Psoas muscle (tissue), 8 donors: ENCODE results near the gene EFS. TPM values are rescaled to one million over a fixed set of nuclear protein-coding genes. Genes with fewer than 3 reads are reported as not detected.

Source experiments
- ATAC-seq, 4 donors: fragments of 200-7000 bp; cut with Tn5 transposase; one replicate each; pipeline ENCODE4 v1.9.1; 2020; ENCODE audit warnings: moderate library complexity in 3 of 4, mild to moderate bottlenecking in 2 of 4
- DNase-seq, 2 donors: peaks; one replicate each; pipeline ENCODE4 v3.0.0-alpha.2; 2020
- H3K27ac ChIP-seq: fragments of 200-600 bp; one replicate; pipeline ENCODE4 v1.8.0; 2022
- H3K27me3 ChIP-seq, 3 donors: fragments of 200-600 bp in 1 of 3; one replicate each; pipeline versions ENCODE4 v1.6.1 to v1.8.0; 2013 to 2022; ENCODE audit warnings: low read length in 2 of 3, mild to moderate bottlenecking in 2 of 3, moderate library complexity in 1 of 3; ENCODE audit not compliant: insufficient read depth in 3 of 3
- H3K36me3 ChIP-seq, 2 donors: fragments of 200-600 bp in 1 of 2; one replicate each; pipeline versions ENCODE4 v1.6.1 to v1.8.0; 2013 to 2022; ENCODE audit warnings: low read depth in 1 of 2, mild to moderate bottlenecking in 1 of 2, moderate library complexity in 1 of 2; ENCODE audit not compliant: insufficient read depth in 1 of 2
- H3K4me1 ChIP-seq: fragments of 200-600 bp; one replicate; pipeline ENCODE4 v1.8.0; 2022
- H3K4me3 ChIP-seq: fragments of 200-600 bp; one replicate; pipeline ENCODE4 v1.8.0; 2022; ENCODE audit warnings: mild to moderate bottlenecking
- H3K9me3 ChIP-seq: fragments of 200-600 bp; one replicate; pipeline ENCODE4 v1.8.0; 2022
- WGBS, 3 donors: extraction: QIAGEN DNeasy Blood & Tissue Kit; methylation state at CpG; one replicate each; pipeline versions ENCODE4 v1.1.6 to v1.1.7; 2013; 5-methylcytosine and 5-hydroxymethylcytosine counted together
- intact Hi-C, 2 donors: fragments of 100-400 bp; cut with DNase I; formaldehyde crosslinking; loops; one replicate each; pipeline versions ENCODE4 v1.11.0 to v1.14.2; 2022
- polyA plus RNA-seq, 3 donors: library from polyadenylated mRNA; stranded (reverse); fragments of 200-250 nt; gene quantifications; one replicate each; pipeline ENCODE4 v1.2.3, GENCODE V29; 2013
- total RNA-seq, 4 donors: library from RNA; stranded (reverse); fragmentation: NEBNext Ultra II Directional in 2 of 4; extraction: Animal tissue kit (Norgen Biotek cat#: 25700) in 2 of 4; gene quantifications; one replicate each; pipeline versions ENCODE4 v1.2.1 to v1.2.4, GENCODE V29; 2021 to 2023
- TF ChIP-seq, protein P1 (sequence below): fragments of 200-600 bp; IDR thresholded peaks from one replicate; pipeline ENCODE4 v1.8.0; 2022; ENCODE audit warnings: antibody characterized with exemption
- donor health status: healthy with polysubstance abuse.
- donor health status: DM: no; HTN: no; CAD: no; lungs with moderate emphysema.
- donor health status: Bipolar disorder and iron deficiency.
- donor health status: healthy.
- donor health status: DM: yes; HTN: yes; CAD: no.
- donor health status: DM: no; HTN: no; CAD: no.
- donor health status: DM: no; HTN: no; CAD: no.
- donor health status: DM: yes; HTN: yes; CAD: no.

Gene EFS
- total and polyA plus RNA-seq, 7 donors = 0.93 to 2.5 (median 1.1) TPM

DNA sequence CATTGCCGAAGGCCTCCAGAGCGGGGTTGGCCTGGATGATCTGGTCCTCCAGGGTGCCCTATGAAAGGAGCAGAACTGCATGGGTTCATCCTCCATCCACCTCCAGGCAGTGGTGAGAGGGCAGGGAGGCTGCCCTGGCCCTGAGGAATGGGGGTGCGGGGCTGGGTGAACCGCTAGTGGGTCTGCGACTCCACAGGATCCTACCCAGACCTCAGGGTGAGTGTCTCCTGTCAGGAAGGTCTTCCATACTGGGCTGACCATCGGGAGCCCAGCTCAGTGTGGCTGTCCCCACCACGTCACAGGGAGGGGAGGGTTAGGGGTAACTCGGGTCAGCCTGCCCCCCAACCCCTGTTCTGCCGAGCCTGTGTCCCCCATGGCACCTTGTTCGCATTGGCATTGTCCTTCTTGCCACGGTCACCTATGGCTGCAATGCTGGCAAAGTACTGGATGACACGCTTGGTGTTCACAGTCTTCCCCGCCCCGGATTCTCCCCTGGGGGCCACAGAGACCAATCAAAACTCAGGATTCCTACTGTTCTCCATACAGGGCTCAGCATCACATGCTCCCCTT, 39.4 kb upstream of the EFS start:
- DNase-seq = peak in 1 of 2 donors; percentile 42
- ATAC-seq = no peak
- Histone ChIP-seq H3K9me3 (no peaks in the 10 kb centered on the region), H3K4me3 (no peak overlapping the region), H3K36me3 (peaks cover 0 to 31% of the 10 kb centered on the region in 2 donors), H3K27ac (no peak overlapping the region), H3K27me3 (no peaks in the 10 kb centered on the region), H3K4me1 (no peaks in the 10 kb centered on the region)
- TF ChIP-seq, protein P1, sequence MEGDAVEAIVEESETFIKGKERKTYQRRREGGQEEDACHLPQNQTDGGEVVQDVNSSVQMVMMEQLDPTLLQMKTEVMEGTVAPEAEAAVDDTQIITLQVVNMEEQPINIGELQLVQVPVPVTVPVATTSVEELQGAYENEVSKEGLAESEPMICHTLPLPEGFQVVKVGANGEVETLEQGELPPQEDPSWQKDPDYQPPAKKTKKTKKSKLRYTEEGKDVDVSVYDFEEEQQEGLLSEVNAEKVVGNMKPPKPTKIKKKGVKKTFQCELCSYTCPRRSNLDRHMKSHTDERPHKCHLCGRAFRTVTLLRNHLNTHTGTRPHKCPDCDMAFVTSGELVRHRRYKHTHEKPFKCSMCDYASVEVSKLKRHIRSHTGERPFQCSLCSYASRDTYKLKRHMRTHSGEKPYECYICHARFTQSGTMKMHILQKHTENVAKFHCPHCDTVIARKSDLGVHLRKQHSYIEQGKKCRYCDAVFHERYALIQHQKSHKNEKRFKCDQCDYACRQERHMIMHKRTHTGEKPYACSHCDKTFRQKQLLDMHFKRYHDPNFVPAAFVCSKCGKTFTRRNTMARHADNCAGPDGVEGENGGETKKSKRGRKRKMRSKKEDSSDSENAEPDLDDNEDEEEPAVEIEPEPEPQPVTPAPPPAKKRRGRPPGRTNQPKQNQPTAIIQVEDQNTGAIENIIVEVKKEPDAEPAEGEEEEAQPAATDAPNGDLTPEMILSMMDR = no peak
- intact Hi-C loops = no loop called here
- 73 to 80% (median 75%) methylated on average over 13 to 14 of the region's 14 CpGs for WGBS, 3 donors

DNA sequence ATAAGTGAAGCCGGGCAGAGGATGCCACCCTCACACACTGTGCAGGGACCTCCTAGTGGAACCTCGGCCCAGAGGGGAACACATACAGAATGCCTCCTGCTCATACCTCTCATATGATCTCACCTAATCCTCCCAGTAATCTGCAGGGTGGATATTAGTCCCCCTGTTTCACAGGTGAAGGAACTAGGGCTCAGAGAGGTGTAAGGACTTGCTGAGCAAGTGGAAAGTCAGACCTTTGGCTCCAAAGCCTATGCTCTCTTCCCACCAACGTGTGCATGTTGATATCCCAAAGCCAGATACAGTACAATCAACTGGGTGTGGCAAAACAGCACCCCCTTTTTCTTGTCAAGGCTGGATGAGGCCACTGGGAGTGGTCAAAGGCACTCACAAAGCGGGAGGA, 38.9 kb upstream of the EFS start:
- ATAC-seq (no peak), DNase-seq (no peak)
- WGBS, 3 donors = 60 to 70% (median 65%) methylated on average over 4 of the region's 4 CpGs
- H3K36me3 ChIP-seq = peaks cover 0 to 31% of the 10 kb centered on the region in 2 donors
- no peaks in the 10 kb centered on the region for H3K4me1 ChIP-seq
- no peak overlapping the region for H3K4me3 ChIP-seq
- no peak overlapping the region for H3K27ac ChIP-seq
- TF ChIP-seq, protein P1 = no peak
- intact Hi-C loops = no loop called here
- no peaks in the 10 kb centered on the region for H3K9me3 ChIP-seq
- no peaks in the 10 kb centered on the region for H3K27me3 ChIP-seq

DNA sequence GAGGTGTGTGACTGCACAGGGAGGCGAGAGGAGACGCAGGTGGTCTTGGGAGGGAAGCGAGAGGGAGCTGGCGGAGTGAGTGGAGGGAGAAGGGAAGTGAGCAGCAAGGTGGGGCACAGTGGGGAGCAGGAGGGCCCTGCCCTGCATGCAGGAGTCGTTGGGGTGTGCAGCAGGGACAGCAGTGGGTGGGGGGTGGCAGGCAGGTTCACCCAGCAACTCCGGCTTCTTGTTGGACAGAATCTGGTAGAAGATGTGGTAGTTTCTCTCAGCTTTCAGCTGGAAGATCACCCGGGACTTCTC, 38.1 kb upstream of the EFS start:
- no peaks in the 10 kb centered on the region for H3K4me1 ChIP-seq
- TF ChIP-seq, protein P1 = no peak
- WGBS, 3 donors = 64 to 74% (median 70%) methylated on average over 7 of the region's 7 CpGs
- H3K27ac ChIP-seq = no peak overlapping the region
- intact Hi-C loops = no loop called here
- no peak for DNase-seq
- ATAC-seq = no peak
- peaks cover 0 to 33% of the 10 kb centered on the region in 2 donors for H3K36me3 ChIP-seq
- H3K27me3 ChIP-seq = no peaks in the 10 kb centered on the region
- H3K4me3 ChIP-seq = no peak overlapping the region
- H3K9me3 ChIP-seq = no peaks in the 10 kb centered on the region

DNA sequence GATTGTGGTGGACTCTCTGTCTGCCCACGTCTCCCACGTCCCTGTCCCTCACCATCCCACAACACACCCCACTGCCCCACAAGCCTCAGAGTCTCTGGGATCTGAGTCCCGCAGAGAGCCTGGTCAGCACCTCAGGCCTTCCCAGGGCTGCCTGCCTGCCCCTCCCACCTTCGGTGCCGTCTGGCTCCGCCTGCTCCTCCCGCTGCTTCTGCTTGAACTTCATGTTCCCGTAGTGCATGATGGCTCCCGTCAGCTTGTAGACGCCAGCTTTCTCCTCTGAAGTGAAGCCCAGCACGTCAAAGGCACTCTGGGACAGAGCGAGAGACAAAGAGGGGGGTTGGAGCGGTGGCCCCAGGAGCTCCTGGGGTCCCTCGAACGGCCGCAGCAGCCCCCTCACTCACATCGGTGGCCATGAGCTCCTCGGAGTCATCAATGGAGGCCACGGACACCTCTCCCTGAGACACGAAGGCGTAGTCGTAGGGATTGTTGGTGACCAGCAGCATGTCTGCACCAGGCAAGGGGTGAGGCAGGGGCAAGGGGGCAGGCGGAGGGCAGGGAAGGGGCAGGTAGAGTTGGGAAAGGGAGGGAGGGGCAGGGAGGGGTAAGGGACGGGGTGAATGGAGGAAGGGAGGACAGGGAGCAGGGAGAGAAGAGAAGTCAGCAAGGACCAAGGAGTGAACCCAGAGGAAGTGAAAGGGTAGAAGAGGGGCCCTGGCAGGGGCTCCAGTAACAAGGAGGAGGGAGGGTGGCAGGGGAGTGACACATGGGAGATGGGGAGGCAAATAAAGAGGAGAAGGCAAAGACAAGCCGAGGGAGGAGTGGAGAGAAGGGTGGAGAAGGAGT, 37.5 kb upstream of the EFS start:
- ATAC-seq (no peak), DNase-seq (peak in 1 of 2 donors; percentile 58)
- no peak overlapping the region for H3K27ac ChIP-seq
- WGBS, 3 donors = 60 to 64% (median 60%) methylated on average over 23 to 25 of the region's 25 CpGs
- H3K27me3 ChIP-seq = no peaks in the 10 kb centered on the region
- H3K9me3 ChIP-seq = no peaks in the 10 kb centered on the region
- H3K36me3 ChIP-seq = peaks cover 0 to 36% of the 10 kb centered on the region in 2 donors
- TF ChIP-seq, protein P1 = no peak
- H3K4me1 ChIP-seq = no peaks in the 10 kb centered on the region
- intact Hi-C loops = no loop called here
- H3K4me3 ChIP-seq = no peak overlapping the region
